B cell (primary cell): ENCODE measurements around the gene TENM3. TPM values are rescaled to one million over a fixed set of nuclear protein-coding genes. Genes with fewer than 3 reads are reported as not detected.

Experiments
- ATAC-seq: fragments of 200-7000 bp; cut with Tn5 transposase; one replicate; pipeline ENCODE4 v1.10.0; 2021; ENCODE audit warnings: low read depth, mild to moderate bottlenecking, moderate number of reproducible peaks, moderate library complexity
- CTCF ChIA-PET: fragments of 350-600 bp; sonication (Branson Sonifier 250); formaldehyde crosslinking; loops from one replicate; lab custom pipeline; 2021; ENCODE audit warnings: antibody characterized with exemption, inconsistent platforms; lab: Charles Lee
- POLR2A ChIA-PET: fragments of 350-600 bp; sonication (Branson Sonifier 250); formaldehyde crosslinking; loops from one replicate; lab custom pipeline; 2021; ENCODE audit warnings: antibody characterized with exemption; lab: Charles Lee
- DNase-seq: peaks from one replicate; pipeline ENCODE4 v3.0.0; 2013
- H2AFZ ChIP-seq: 2 replicates; pipeline ENCODE4 v1.6.1; 2012; ENCODE audit warnings: mild to moderate bottlenecking, low read depth, low read length; ENCODE audit not compliant: insufficient read depth, poor library complexity, severe bottlenecking
- H3K27ac ChIP-seq, 2 donors: 1 replicate in 1 of 2; 2 replicates in 1 of 2; pipeline ENCODE4 v1.5.1; 2012 to 2013; ENCODE audit warnings: low read length in 2 of 2, mild to moderate bottlenecking in 2 of 2, moderate library complexity in 1 of 2
- H3K27me3 ChIP-seq, 4 experiments: fragments of 200-600 bp in 1 of 4; sonication (generic) in 1 of 4; replicated peaks in 1 of 4; 1 replicate in 2 of 4; 2 replicates in 2 of 4; pipeline versions ENCODE4 v1.6.1 to v1.7.0; 2013 to 2016; ENCODE audit warnings: low read length in 3 of 4, mild to moderate bottlenecking in 2 of 4, mixed read lengths in 1 of 4, moderate library complexity in 1 of 4; ENCODE audit not compliant: insufficient read depth in 4 of 4, control insufficient read depth in 3 of 4; ENCODE audit errors: control extremely low read depth in 1 of 4
- H3K36me3 ChIP-seq, 2 experiments: replicated peaks in 1 of 2; 1 replicate in 1 of 2; 2 replicates in 1 of 2; pipeline versions ENCODE4 v1.6.1 to v1.7.1; 2013; ENCODE audit warnings: low read length in 1 of 2; ENCODE audit not compliant: insufficient read depth in 2 of 2, control insufficient read depth in 1 of 2; ENCODE audit errors: control extremely low read depth in 1 of 2, extremely low read depth in 1 of 2
- H3K4me1 ChIP-seq, 2 donors: fragments of 200-600 bp in 1 of 2; sonication (generic) in 1 of 2; 1 replicate in 1 of 2; 2 replicates in 1 of 2; pipeline versions ENCODE4 v1.5.1 to v1.6.1; 2013 to 2017; ENCODE audit warnings: low read length in 2 of 2; ENCODE audit not compliant: control insufficient read depth in 2 of 2, insufficient read depth in 2 of 2
- H3K4me2 ChIP-seq: replicated peaks from 2 replicates; pipeline ENCODE3; 2012; ENCODE audit warnings: mild to moderate bottlenecking, low read depth, low read length; ENCODE audit not compliant: poor library complexity, severe bottlenecking
- H3K4me3 ChIP-seq, 5 experiments: fragments of 200-600 bp in 1 of 5; sonication (generic) in 1 of 5; 1 replicate in 3 of 5; 2 replicates in 2 of 5; pipeline versions ENCODE4 v1.5.1 to v1.7.0; 2011 to 2016; ENCODE audit warnings: low read length in 4 of 5, mild to moderate bottlenecking in 4 of 5, low read depth in 2 of 5, control low read depth in 1 of 5, moderate library complexity in 1 of 5; ENCODE audit not compliant: insufficient read depth in 1 of 5; ENCODE audit errors: control extremely low read depth in 1 of 5, extremely low read depth in 1 of 5
- H3K79me2 ChIP-seq: fragments of 200-600 bp; sonication (generic); one replicate; pipeline ENCODE4 v1.6.0; 2016; ENCODE audit warnings: low read length; ENCODE audit not compliant: control insufficient read depth, insufficient read depth
- H3K9ac ChIP-seq: fragments of 200-600 bp; sonication (generic); 2 replicates; pipeline ENCODE4 v1.6.1; 2017; ENCODE audit warnings: mild to moderate bottlenecking, low read length, moderate library complexity
- H3K9me3 ChIP-seq, 3 donors: one replicate each; pipeline versions ENCODE4 v1.6.1 to v1.7.1; 2013; ENCODE audit warnings: low read length in 2 of 3; ENCODE audit not compliant: control insufficient read depth in 2 of 3, insufficient read depth in 1 of 3; ENCODE audit errors: control extremely low read depth in 1 of 3
- H4K20me1 ChIP-seq: 2 replicates; pipeline ENCODE4 v1.6.0; 2012; ENCODE audit warnings: mild to moderate bottlenecking, low read length; ENCODE audit not compliant: insufficient read depth, control insufficient read depth, poor library complexity, severe bottlenecking
- H3K27ac Mint-ChIP-seq: one replicate; pipeline ENCODE4 v1.8.0; 2021; ENCODE audit warnings: mixed read lengths
- H3K27me3 Mint-ChIP-seq: one replicate; pipeline ENCODE4 v1.8.0; 2021; ENCODE audit warnings: mixed read lengths
- H3K4me1 Mint-ChIP-seq: one replicate; pipeline ENCODE4 v1.8.0; 2021; ENCODE audit warnings: mixed read lengths
- H3K4me3 Mint-ChIP-seq: one replicate; pipeline ENCODE4 v1.8.0; 2021; ENCODE audit warnings: mixed read lengths
- H3K9me3 Mint-ChIP-seq: one replicate; pipeline ENCODE4 v1.8.0; 2022; ENCODE audit warnings: mixed read lengths; ENCODE audit not compliant: insufficient read depth
- EZH2 ChIP-seq: IDR thresholded peaks from 2 replicates; pipeline ENCODE4 v1.6.1; 2012; ENCODE audit warnings: borderline replicate concordance, low read depth, mild to moderate bottlenecking, moderate library complexity, low read length; ENCODE audit not compliant: insufficient read depth, poor library complexity, severe bottlenecking
- WGBS: methylation state at CpG from one replicate; pipeline ENCODE4 v1.1.5; 2013; ENCODE audit warnings: missing lambda C conversion rate; ENCODE audit not compliant: insufficient coverage; 5-methylcytosine and 5-hydroxymethylcytosine counted together
- intact Hi-C: fragments of 100-400 bp; cut with micrococcal nuclease; formaldehyde crosslinking; loops from one replicate; pipeline ENCODE4 v1.10.0; 2022
- polyA plus RNA-seq: library from polyadenylated mRNA; depleted of rRNA; stranded (reverse); fragments of >200 nt; gene quantifications from 2 replicates; pipeline ENCODE4 v1.2.3, GENCODE V29; 2012
- total RNA-seq, 2 donors: library from RNA; stranded (reverse); fragments of 120-200 nt in 1 of 2; gene quantifications; 1 replicate in 1 of 2; 2 replicates in 1 of 2; pipeline versions ENCODE4 v1.2.3 to v1.2.4, GENCODE V29; 2013 to 2022
- TF ChIP-seq, protein P1 (sequence below): fragments of 200-600 bp; IDR thresholded peaks from one replicate; pipeline ENCODE4 v1.8.0; 2022; ENCODE audit warnings: antibody characterized with exemption, mild to moderate bottlenecking

The TENM3 gene
- total and polyA plus RNA-seq, 2 donors (not counting 1 experiment from before 2014, with no cell fraction given): not detected

DNA sequence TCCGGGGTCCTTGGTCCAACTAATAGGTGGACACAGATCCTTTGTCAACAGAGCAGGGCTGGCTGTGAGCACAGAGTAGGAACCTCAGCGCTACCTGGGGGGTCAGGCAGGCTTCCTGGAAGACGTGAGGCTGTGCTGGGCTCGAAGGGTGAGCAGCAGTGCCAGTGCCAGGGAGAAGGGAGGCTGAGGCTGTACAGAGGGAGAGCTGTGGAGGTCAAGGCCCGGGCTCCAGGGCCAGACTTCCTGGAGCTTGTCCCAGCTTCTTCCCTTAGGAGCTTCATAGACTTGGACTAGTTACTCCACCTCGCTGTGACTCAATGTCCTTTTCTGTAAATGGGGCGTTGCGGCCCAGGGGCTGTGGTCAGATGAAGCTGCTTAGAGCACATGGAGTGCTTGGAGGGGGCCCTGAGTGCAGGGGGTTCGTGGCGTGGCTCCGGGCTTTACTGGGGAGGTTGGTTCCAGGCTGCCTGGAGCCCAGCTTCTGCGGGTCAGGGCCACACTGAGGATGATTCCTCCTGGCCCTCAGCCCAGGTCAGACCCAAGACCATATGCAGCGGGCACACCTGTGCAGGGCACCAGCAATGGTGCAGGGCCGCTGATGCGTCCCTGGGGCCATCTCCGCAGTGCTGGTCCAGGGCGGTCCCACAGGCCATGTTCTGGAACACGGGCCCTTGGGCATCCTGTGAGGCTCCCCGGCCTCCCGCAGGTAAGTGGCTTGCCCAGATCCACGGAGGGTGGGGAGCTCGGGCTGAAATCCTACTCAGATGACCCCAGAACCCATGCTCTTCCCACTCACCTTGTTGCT, 575.9 kb downstream of the TENM3 start:
- WGBS: 91% methylated on average over 22 of the region's 22 CpGs
- H3K4me1 ChIP-seq: no peaks in the 10 kb centered on the region
- no peaks in the 10 kb centered on the region for H3K27me3 Mint-ChIP-seq
- H3K4me3 Mint-ChIP-seq: no peak overlapping the region
- no peaks in the 10 kb centered on the region for H3K79me2 ChIP-seq
- no peaks in the 10 kb centered on the region for H3K4me1 Mint-ChIP-seq
- intact Hi-C loops: no loop called here
- CTCF ChIA-PET: interaction anchor here (0.5 kb wide), 1 partner anchor 14 kb away, joined by 3 read pairs; no protein-coding TSS in a partner anchor
- DNase-seq: no peak
- no peak overlapping the region for H3K4me2 ChIP-seq
- no peaks in the 10 kb centered on the region for H4K20me1 ChIP-seq
- H3K9me3 ChIP-seq: no peaks in the 10 kb centered on the region
- H3K27me3 ChIP-seq: no peaks in the 10 kb centered on the region
- ATAC-seq: no peak
- H3K27ac ChIP-seq: no peak overlapping the region
- H2AFZ ChIP-seq: no peak overlapping the region
- no peak for TF ChIP-seq EZH2
- TF ChIP-seq, protein P1, sequence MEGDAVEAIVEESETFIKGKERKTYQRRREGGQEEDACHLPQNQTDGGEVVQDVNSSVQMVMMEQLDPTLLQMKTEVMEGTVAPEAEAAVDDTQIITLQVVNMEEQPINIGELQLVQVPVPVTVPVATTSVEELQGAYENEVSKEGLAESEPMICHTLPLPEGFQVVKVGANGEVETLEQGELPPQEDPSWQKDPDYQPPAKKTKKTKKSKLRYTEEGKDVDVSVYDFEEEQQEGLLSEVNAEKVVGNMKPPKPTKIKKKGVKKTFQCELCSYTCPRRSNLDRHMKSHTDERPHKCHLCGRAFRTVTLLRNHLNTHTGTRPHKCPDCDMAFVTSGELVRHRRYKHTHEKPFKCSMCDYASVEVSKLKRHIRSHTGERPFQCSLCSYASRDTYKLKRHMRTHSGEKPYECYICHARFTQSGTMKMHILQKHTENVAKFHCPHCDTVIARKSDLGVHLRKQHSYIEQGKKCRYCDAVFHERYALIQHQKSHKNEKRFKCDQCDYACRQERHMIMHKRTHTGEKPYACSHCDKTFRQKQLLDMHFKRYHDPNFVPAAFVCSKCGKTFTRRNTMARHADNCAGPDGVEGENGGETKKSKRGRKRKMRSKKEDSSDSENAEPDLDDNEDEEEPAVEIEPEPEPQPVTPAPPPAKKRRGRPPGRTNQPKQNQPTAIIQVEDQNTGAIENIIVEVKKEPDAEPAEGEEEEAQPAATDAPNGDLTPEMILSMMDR: no peak
- no peaks in the 10 kb centered on the region for H3K9me3 Mint-ChIP-seq
- POLR2A ChIA-PET: no interaction called here
- no peaks in the 10 kb centered on the region for H3K36me3 ChIP-seq
- H3K4me3 ChIP-seq: no peak overlapping the region
- H3K27ac Mint-ChIP-seq: no peak overlapping the region
- H3K9ac ChIP-seq: no peak overlapping the region

GRCh38 chr4:182819751-182820150, 576.5 kb downstream of the TENM3 start:
- CTCF ChIA-PET: no interaction called here

More at GRCh38 chr4:182819751-182820150, 576.5 kb downstream of the TENM3 start:
- Histone ChIP-seq H4K20me1 (no peaks in the 10 kb centered on the region), H3K27ac (no peak overlapping the region), H3K79me2 (no peaks in the 10 kb centered on the region), H3K4me3 (no peak overlapping the region), H3K36me3 (no peaks in the 10 kb centered on the region), H3K27me3 (no peaks in the 10 kb centered on the region), H3K9me3 (no peaks in the 10 kb centered on the region), H3K4me2 (no peak overlapping the region), H3K9ac (no peak overlapping the region), H3K4me1 (no peaks in the 10 kb centered on the region), H2AFZ (no peak overlapping the region)
- no peak for DNase-seq
- Mint-ChIP-seq H3K9me3 (no peaks in the 10 kb centered on the region), H3K27ac (no peak overlapping the region), H3K27me3 (no peaks in the 10 kb centered on the region), H3K4me1 (no peaks in the 10 kb centered on the region), H3K4me3 (no peak overlapping the region)
- intact Hi-C loops: no loop called here
- 85% methylated on average over 5 of the region's 7 CpGs for WGBS
- POLR2A ChIA-PET: no interaction called here
- no peak for ATAC-seq
- no peak for TF ChIP-seq EZH2
- TF ChIP-seq, protein P1: no peak
